Spleen (tissue), 11 donors: Measurements from ENCODE around the gene ARHGEF40. TPM values are rescaled to one million over a fixed set of nuclear protein-coding genes. Genes with fewer than 3 reads are reported as not detected.

Experiments
- DNase-seq: peaks from one replicate; pipeline ENCODE4 v3.0.0-alpha.2; 2020
- H3K27ac ChIP-seq, 8 donors: fragments of 200-600 bp; sonication (generic) in 7 of 8; 1 replicate in 4 of 8; 2 replicates in 4 of 8; pipeline versions ENCODE4 v1.5.0 to v1.8.0; 2016 to 2021; ENCODE audit warnings: inconsistent platforms in 4 of 8, mild to moderate bottlenecking in 4 of 8, moderate library complexity in 1 of 8
- H3K27me3 ChIP-seq, 7 donors: fragments of 200-600 bp; sonication (generic) in 6 of 7; replicated peaks in 1 of 7; 1 replicate in 4 of 7; 2 replicates in 3 of 7; pipeline versions ENCODE4 v1.5.0 to v1.8.0; 2016 to 2021; ENCODE audit warnings: inconsistent platforms in 3 of 7, mild to moderate bottlenecking in 1 of 7
- H3K36me3 ChIP-seq, 6 donors: fragments of 200-600 bp; sonication (generic) in 5 of 6; 1 replicate in 4 of 6; 2 replicates in 2 of 6; pipeline versions ENCODE4 v1.5.0 to v1.8.0; 2016 to 2021; ENCODE audit warnings: inconsistent platforms in 2 of 6
- H3K4me1 ChIP-seq, 6 donors: fragments of 200-600 bp; sonication (generic) in 5 of 6; 1 replicate in 3 of 6; 2 replicates in 3 of 6; pipeline versions ENCODE4 v1.5.0 to v1.8.0; 2016 to 2021; ENCODE audit warnings: inconsistent platforms in 3 of 6
- H3K4me3 ChIP-seq, 8 donors: fragments of 200-600 bp; sonication (generic) in 7 of 8; 1 replicate in 4 of 8; 2 replicates in 4 of 8; pipeline versions ENCODE4 v1.5.0 to v1.8.0; 2016 to 2021; ENCODE audit warnings: inconsistent platforms in 4 of 8, mild to moderate bottlenecking in 4 of 8, moderate library complexity in 2 of 8
- H3K9me3 ChIP-seq, 8 donors: fragments of 200-600 bp; sonication (generic) in 7 of 8; 1 replicate in 4 of 8; 2 replicates in 4 of 8; pipeline versions ENCODE4 v1.5.0 to v1.8.0; 2016 to 2021; ENCODE audit warnings: inconsistent platforms in 4 of 8
- POLR2A ChIP-seq, 3 donors: fragments of 450-650 bp; IDR thresholded peaks; one replicate each; pipeline ENCODE4 v1.5.1; 2017; ENCODE audit warnings: antibody characterized with exemption in 3 of 3, mild to moderate bottlenecking in 1 of 3
- POLR2AphosphoS5 ChIP-seq, 3 donors: sonication (generic); formaldehyde crosslinking; IDR thresholded peaks; one replicate each; pipeline ENCODE4 v1.5.1; 2017; ENCODE audit warnings: antibody characterized with exemption in 3 of 3
- WGBS, 5 donors: extraction: QIAGEN DNeasy Blood & Tissue Kit in 3 of 5; methylation state at CpG; one replicate each; pipeline versions ENCODE4 v1.1.5 to v1.1.7; 2013 to 2018; 5-methylcytosine and 5-hydroxymethylcytosine counted together
- intact Hi-C: fragments of 100-400 bp; cut with DNase I; formaldehyde crosslinking; loops from one replicate; pipeline ENCODE4 v1.15.0; 2023; ENCODE audit warnings: low total_unique reads
- polyA plus RNA-seq, 3 donors: library from polyadenylated mRNA; stranded (reverse); fragments of 200-250 nt; gene quantifications; one replicate each; pipeline ENCODE4 v1.2.1, GENCODE V29; 2013
- total RNA-seq, 7 donors: library from RNA; depleted of rRNA in 3 of 7; stranded (reverse); fragments of >200 nt in 3 of 7; fragmentation: NEBNext Ultra II Directional in 4 of 7; extraction: Animal tissue kit (Norgen Biotek cat#: 25700) in 4 of 7; gene quantifications; one replicate each; pipeline versions ENCODE4 v1.1.0 to v1.2.1, GENCODE V29; 2016 to 2021
- TF ChIP-seq, protein P1 (sequence below), 11 experiments: fragments of 200-600 bp in 7 of 11; fragments of 450-650 bp in 4 of 11; sonication (generic) in 4 of 11; IDR thresholded peaks in 8 of 11; conservative IDR thresholded peaks in 3 of 11; 1 replicate in 7 of 11; 2 replicates in 4 of 11; pipeline versions ENCODE4 v1.4.0 to v1.8.0; 2016 to 2021; ENCODE audit warnings: antibody characterized with exemption in 11 of 11, inconsistent platforms in 4 of 11, mild to moderate bottlenecking in 1 of 11
- donor health status: healthy with polysubstance abuse.
- donor health status: DM: no; HTN: no; CAD: no; lungs with moderate emphysema.
- donor health status: DM: no; HTN: no; CAD: no.
- donor health status: Bipolar disorder and iron deficiency.
- donor health status: healthy.
- donor health status: DM: no; HTN: no; CAD: no.
- donor health status: DM: yes; HTN: yes; CAD: no.

Gene ARHGEF40
- total and polyA plus RNA-seq, 10 donors, result 9.8 to 151 (median 92.5) TPM

DNA sequence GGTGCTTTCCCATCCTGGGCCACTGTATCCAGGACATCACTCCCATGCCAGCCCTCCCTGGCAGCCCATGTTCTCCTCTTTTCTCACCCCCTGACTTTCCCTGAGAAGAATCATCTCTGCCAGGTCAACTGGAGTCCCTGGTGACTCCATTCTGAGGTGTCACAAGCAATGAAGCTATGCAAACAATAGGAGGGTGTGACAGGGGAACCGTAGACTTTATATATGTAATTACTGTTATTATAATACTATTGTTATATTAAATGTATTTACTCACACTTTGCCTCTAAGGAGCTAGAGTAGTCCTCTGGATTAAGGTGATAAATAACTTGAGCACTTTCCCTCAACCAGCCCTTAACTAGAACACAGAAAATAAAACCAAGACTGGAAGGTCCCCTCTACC is 19.2 kb downstream of the ARHGEF40 start:
- H3K27me3 ChIP-seq, result no peaks in the 10 kb centered on the region
- H3K9me3 ChIP-seq, result no peaks in the 10 kb centered on the region
- peaks cover 12 to 82% (median 53%) of the 10 kb centered on the region in 6 donors for H3K4me1 ChIP-seq
- peak overlapping the region in 5 of 8 donors; percentile 7 to 89 (median 62) for H3K27ac ChIP-seq
- H3K4me3 ChIP-seq, result no peak overlapping the region
- DNase-seq, result no peak
- no peak for TF ChIP-seq POLR2A (IDR thresholded peaks at IDR 0.05)
- no peak for TF ChIP-seq POLR2AphosphoS5 (IDR thresholded peaks at IDR 0.05)
- TF ChIP-seq, protein P1, sequence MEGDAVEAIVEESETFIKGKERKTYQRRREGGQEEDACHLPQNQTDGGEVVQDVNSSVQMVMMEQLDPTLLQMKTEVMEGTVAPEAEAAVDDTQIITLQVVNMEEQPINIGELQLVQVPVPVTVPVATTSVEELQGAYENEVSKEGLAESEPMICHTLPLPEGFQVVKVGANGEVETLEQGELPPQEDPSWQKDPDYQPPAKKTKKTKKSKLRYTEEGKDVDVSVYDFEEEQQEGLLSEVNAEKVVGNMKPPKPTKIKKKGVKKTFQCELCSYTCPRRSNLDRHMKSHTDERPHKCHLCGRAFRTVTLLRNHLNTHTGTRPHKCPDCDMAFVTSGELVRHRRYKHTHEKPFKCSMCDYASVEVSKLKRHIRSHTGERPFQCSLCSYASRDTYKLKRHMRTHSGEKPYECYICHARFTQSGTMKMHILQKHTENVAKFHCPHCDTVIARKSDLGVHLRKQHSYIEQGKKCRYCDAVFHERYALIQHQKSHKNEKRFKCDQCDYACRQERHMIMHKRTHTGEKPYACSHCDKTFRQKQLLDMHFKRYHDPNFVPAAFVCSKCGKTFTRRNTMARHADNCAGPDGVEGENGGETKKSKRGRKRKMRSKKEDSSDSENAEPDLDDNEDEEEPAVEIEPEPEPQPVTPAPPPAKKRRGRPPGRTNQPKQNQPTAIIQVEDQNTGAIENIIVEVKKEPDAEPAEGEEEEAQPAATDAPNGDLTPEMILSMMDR (IDR thresholded peaks at IDR 0.05 in 8 of 11, conservative IDR thresholded peaks at IDR 0.05 in 3 of 11), result no peak
- 64 to 80% (median 74%) methylated on average over 1 of the region's 1 CpG for WGBS, 5 donors
- intact Hi-C loops, result no loop called here
- H3K36me3 ChIP-seq, result peaks cover 0 to 87% (median 5%) of the 10 kb centered on the region in 6 donors

DNA sequence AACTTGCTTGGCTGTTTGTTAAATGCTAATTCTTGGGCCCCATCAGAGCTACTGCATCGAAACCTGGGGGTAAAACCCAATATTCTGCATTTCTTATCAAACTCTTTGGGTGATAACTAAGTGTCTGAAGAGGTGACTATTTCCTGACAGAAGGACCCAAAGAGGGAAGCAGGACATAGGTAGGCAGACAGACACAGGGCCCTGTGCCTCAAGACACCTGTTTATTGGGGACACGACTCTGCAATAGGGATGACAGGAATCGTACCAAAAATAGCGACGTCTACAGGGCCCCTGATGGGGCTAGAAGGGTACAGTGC is 19.7 kb downstream of the ARHGEF40 start:
- intact Hi-C loops, result loop anchor here (5.0 kb wide), 1 partner anchor 73 kb away; no protein-coding TSS in a partner anchor
- Histone ChIP-seq H3K36me3 (peaks cover 0 to 81% (median 5%) of the 10 kb centered on the region in 6 donors), H3K27ac (peak overlapping the region in 7 of 8 donors; percentile 16 to 89 (median 54))

DNA sequence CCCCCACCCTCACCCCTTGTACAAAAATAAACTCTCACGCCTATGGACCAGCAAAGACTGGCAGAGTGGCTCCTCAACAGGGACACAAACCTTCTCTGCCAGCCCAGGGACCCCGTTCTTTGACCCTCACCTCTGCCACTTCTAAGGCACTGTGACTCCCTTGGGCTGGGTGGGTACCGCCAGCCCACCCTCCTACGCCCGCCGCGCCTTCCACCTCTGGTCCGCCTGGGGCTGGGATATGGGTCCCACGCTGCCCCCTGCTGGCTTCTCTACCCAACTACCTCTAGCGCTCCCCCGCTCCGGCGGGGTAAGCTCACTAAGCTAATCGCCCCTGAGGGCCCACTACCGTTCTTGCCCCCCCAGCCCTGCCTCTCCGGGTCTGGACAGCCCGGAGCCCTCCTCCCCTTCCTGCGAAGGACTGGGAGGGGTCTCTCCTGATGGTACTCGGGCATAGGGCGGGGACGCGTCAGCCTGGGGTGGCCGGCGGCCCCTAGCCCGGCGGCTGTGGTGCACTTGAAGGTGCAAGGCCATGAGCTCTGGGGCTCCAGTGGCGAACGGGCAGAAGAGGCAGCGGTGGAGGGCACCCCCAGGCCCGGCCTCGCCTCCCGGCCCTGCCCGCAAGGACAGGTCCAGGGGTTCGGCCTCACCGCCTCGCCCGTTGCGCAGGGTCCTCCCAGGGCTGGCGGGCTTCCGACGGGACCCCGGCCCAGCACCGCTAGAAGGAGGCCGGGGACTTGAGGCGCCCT is 20.3 kb downstream of the ARHGEF40 start:
- Histone ChIP-seq H3K4me3 (no peak overlapping the region), H3K9me3 (no peaks in the 10 kb centered on the region), H3K27ac (peak overlapping the region in 7 of 8 donors; percentile 16 to 89 (median 40)), H3K4me1 (peaks cover 11 to 72% (median 45%) of the 10 kb centered on the region in 6 donors), H3K27me3 (no peaks in the 10 kb centered on the region), H3K36me3 (peaks cover 0 to 76% (median 5%) of the 10 kb centered on the region in 6 donors)
- intact Hi-C loops, result loop anchor here (5.0 kb wide), 1 partner anchor 73 kb away; no protein-coding TSS in a partner anchor
- TF ChIP-seq POLR2A (IDR thresholded peaks at IDR 0.05) (no peak), POLR2AphosphoS5 (IDR thresholded peaks at IDR 0.05) (peak; percentile 41 to 70 (median 60))
- TF ChIP-seq, protein P1 (IDR thresholded peaks at IDR 0.05 in 8 of 11, conservative IDR thresholded peaks at IDR 0.05 in 3 of 11), result peak in 10 of 11 experiments; percentile 36 to 76 (median 60)
- peak; percentile 87 for DNase-seq
- 77 to 93% (median 87%) methylated on average over 20 to 45 of the region's 45 CpGs for WGBS, 5 donors

More for the DNA sequence above, 19.7 kb downstream of the ARHGEF40 start:
- H3K4me1 ChIP-seq, result peaks cover 12 to 76% (median 50%) of the 10 kb centered on the region in 6 donors
- DNase-seq, result no peak
- H3K27me3 ChIP-seq, result no peaks in the 10 kb centered on the region
- H3K4me3 ChIP-seq, result no peak overlapping the region
- H3K9me3 ChIP-seq, result no peaks in the 10 kb centered on the region
- TF ChIP-seq POLR2A (IDR thresholded peaks at IDR 0.05) (no peak), POLR2AphosphoS5 (IDR thresholded peaks at IDR 0.05) (no peak)
- TF ChIP-seq, protein P1 (IDR thresholded peaks at IDR 0.05 in 8 of 11, conservative IDR thresholded peaks at IDR 0.05 in 3 of 11), result no peak
- 79 to 95% (median 84%) methylated on average over 5 of the region's 5 CpGs for WGBS, 5 donors
